GM23338 (cell line): ENCODE measurements around the gene CDC27. TPM values are rescaled to one million over a fixed set of nuclear protein-coding genes. Genes with fewer than 3 reads are reported as not detected.

Source experiments
- ATAC-seq: fragments of 200-7000 bp; cut with Tn5 transposase; 3 replicates; pipeline ENCODE4 v1.9.1; 2020
- DNase-seq: peaks from one replicate; pipeline ENCODE4 v3.0.0-alpha.2; 2015; ENCODE audit warnings: low spot score
- H2AFZ ChIP-seq: fragments of 200-600 bp; sonication (generic); 2 replicates; pipeline ENCODE4 v1.8.0; 2016; ENCODE audit warnings: antibody characterized with exemption, mild to moderate bottlenecking, moderate library complexity
- H3F3A ChIP-seq: fragments of 200-600 bp; sonication (generic); replicated peaks from 2 replicates; pipeline ENCODE4 v1.8.0; 2017; ENCODE audit warnings: antibody characterized with exemption, mixed run types, low read depth
- H3K27ac ChIP-seq: fragments of 200-600 bp; sonication (generic); 2 replicates; pipeline ENCODE4 v1.6.1; 2016; ENCODE audit warnings: low read depth
- H3K27me3 ChIP-seq: fragments of 200-600 bp; sonication (generic); 2 replicates; pipeline ENCODE4 v1.8.0; 2016; ENCODE audit warnings: mild to moderate bottlenecking, mixed run types, moderate library complexity; ENCODE audit not compliant: insufficient read depth
- H3K36me3 ChIP-seq: fragments of 200-600 bp; sonication (generic); 2 replicates; pipeline ENCODE4 v1.8.0; 2016; ENCODE audit warnings: mild to moderate bottlenecking; ENCODE audit not compliant: insufficient read depth
- H3K4me1 ChIP-seq: fragments of 200-600 bp; sonication (generic); 2 replicates; pipeline ENCODE4 v1.8.0; 2016; ENCODE audit warnings: mild to moderate bottlenecking, moderate library complexity; ENCODE audit not compliant: insufficient read depth
- H3K4me2 ChIP-seq: fragments of 200-600 bp; sonication (generic); 2 replicates; pipeline ENCODE4 v1.7.1; 2017; ENCODE audit warnings: mixed run types
- H3K4me3 ChIP-seq: fragments of 200-600 bp; sonication (generic); 2 replicates; pipeline ENCODE4 v1.6.1; 2016; ENCODE audit warnings: mixed run types
- H3K79me2 ChIP-seq: fragments of 200-600 bp; sonication (generic); replicated peaks from 2 replicates; pipeline ENCODE4 v1.8.0; 2017; ENCODE audit warnings: mild to moderate bottlenecking; ENCODE audit not compliant: insufficient read depth
- H3K9me2 ChIP-seq: fragments of 200-600 bp; sonication (generic); 2 replicates; pipeline ENCODE4 v1.8.0; 2017; ENCODE audit not compliant: insufficient read depth
- H4K20me1 ChIP-seq: fragments of 200-600 bp; sonication (generic); replicated peaks from 2 replicates; pipeline ENCODE4 v1.8.0; 2017; ENCODE audit warnings: mild to moderate bottlenecking; ENCODE audit not compliant: insufficient read depth
- H3K27ac Mint-ChIP-seq: 2 replicates; pipeline ENCODE4 v1.8.0; 2020; ENCODE audit warnings: inconsistent platforms, mild to moderate bottlenecking, moderate library complexity, mixed read lengths
- H3K27me3 Mint-ChIP-seq: 3 replicates; pipeline ENCODE4 v1.8.0; 2022; ENCODE audit warnings: low read depth, mild to moderate bottlenecking, moderate library complexity, mixed read lengths, inconsistent platforms; ENCODE audit not compliant: insufficient read depth, poor library complexity
- H3K36me3 Mint-ChIP-seq: 3 replicates; pipeline ENCODE4 v1.8.0; 2021; ENCODE audit warnings: low read depth, mild to moderate bottlenecking, inconsistent platforms, moderate library complexity, mixed read lengths
- H3K4me1 Mint-ChIP-seq: 3 replicates; pipeline ENCODE4 v1.8.0; 2020; ENCODE audit warnings: mild to moderate bottlenecking, inconsistent platforms, mixed read lengths
- H3K4me3 Mint-ChIP-seq: 3 replicates; pipeline ENCODE4 v1.8.0; 2021; ENCODE audit warnings: moderate library complexity, mild to moderate bottlenecking, inconsistent platforms, mixed read lengths
- H3K9me3 Mint-ChIP-seq: 3 replicates; pipeline ENCODE4 v1.8.0; 2020; ENCODE audit warnings: moderate library complexity, mild to moderate bottlenecking, inconsistent platforms, mixed read lengths
- CREB1 ChIP-seq: fragments of 250-450 bp; sonication (Bioruptor Pico); IDR thresholded peaks from 2 replicates; pipeline ENCODE4 v1.5.0; 2020; ENCODE audit warnings: low read depth, mild to moderate bottlenecking, moderate library complexity
- CTCF ChIP-seq, 2 experiments: fragments of 200-600 bp in 1 of 2; sonication (generic) in 1 of 2; conservative IDR thresholded peaks; 2 replicates each; pipeline versions ENCODE4 v1.5.1 to v1.6.1; 2016 to 2017; ENCODE audit warnings: antibody characterized with exemption in 2 of 2, low read depth in 2 of 2, mild to moderate bottlenecking in 2 of 2, moderate library complexity in 1 of 2
- ETS1 ChIP-seq: IDR thresholded peaks from 2 replicates; pipeline ENCODE4 v1.6.1; 2016; ENCODE audit warnings: antibody characterized with exemption
- EZH2 ChIP-seq: fragments of 200-600 bp; sonication (generic); IDR thresholded peaks from one replicate; pipeline ENCODE4 v1.8.0; 2017; ENCODE audit warnings: antibody characterized with exemption, mild to moderate bottlenecking, low read depth; ENCODE audit not compliant: unreplicated experiment
- EZH2phosphoT487 ChIP-seq: fragments of 200-600 bp; sonication (generic); IDR thresholded peaks from one replicate; pipeline ENCODE4 v1.8.1; 2018; ENCODE audit warnings: antibody characterized with exemption; ENCODE audit not compliant: unreplicated experiment
- JUNB ChIP-seq: IDR thresholded peaks from one replicate; pipeline ENCODE4 v1.6.1; 2016; ENCODE audit warnings: antibody characterized with exemption; ENCODE audit not compliant: unreplicated experiment
- NANOG ChIP-seq: IDR thresholded peaks from 2 replicates; pipeline ENCODE4 v1.6.1; 2016; ENCODE audit warnings: antibody characterized with exemption, borderline replicate concordance
- POLR2AphosphoS5 ChIP-seq: IDR thresholded peaks from 2 replicates; pipeline ENCODE4 v1.6.1; 2016; ENCODE audit warnings: antibody characterized with exemption, low read depth
- REST ChIP-seq: IDR thresholded peaks from one replicate; pipeline ENCODE4 v1.6.1; 2018; ENCODE audit warnings: antibody characterized with exemption; ENCODE audit not compliant: unreplicated experiment
- STAT1 ChIP-seq: IDR thresholded peaks from one replicate; pipeline ENCODE4 v1.6.1; 2016; ENCODE audit warnings: antibody characterized with exemption; ENCODE audit not compliant: unreplicated experiment
- ZNF114 ChIP-seq: fragments of 250-450 bp; sonication (Bioruptor Pico); IDR thresholded peaks from 2 replicates; pipeline ENCODE4 v1.5.0; 2020; ENCODE audit warnings: mild to moderate bottlenecking, moderate library complexity
- ZNF331 ChIP-seq: fragments of 250-450 bp; sonication (Bioruptor Pico); IDR thresholded peaks from 2 replicates; pipeline ENCODE4 v1.5.0; 2020; ENCODE audit warnings: low read depth, mild to moderate bottlenecking, moderate library complexity
- ZNF462 ChIP-seq: fragments of 250-450 bp; sonication (Bioruptor Pico); IDR thresholded peaks from 2 replicates; pipeline ENCODE4 v1.5.0; 2020; ENCODE audit warnings: mild to moderate bottlenecking, moderate library complexity
- polyA plus RNA-seq: library from polyadenylated mRNA; unstranded; fragments of >200 nt; fragmentation: Nextera tagmentation; extraction: Ambion mirVana; gene quantifications from 2 replicates; pipeline ENCODE4 v1.2.1, GENCODE V29; 2016
- total RNA-seq: library from RNA; depleted of rRNA; stranded (reverse); fragments of >200 nt; shearing (Covaris generic); gene quantifications from 2 replicates; pipeline ENCODE4 v1.2.3, GENCODE V29; 2014

Gene CDC27
- total and polyA plus RNA-seq, 2 experiments from 2014 or later = 49.7 to 85.5 TPM

- peaks cover 16% of the 10 kb centered on the region for H3K4me1 Mint-ChIP-seq
- H3K36me3 Mint-ChIP-seq = peaks cover 7% of the 10 kb centered on the region; the same call in 2 of the 3 replicates
- H2AFZ ChIP-seq = no peak overlapping the region
- H4K20me1 ChIP-seq = no peaks in the 10 kb centered on the region
- H3F3A ChIP-seq = no peaks in the 10 kb centered on the region
- H3K79me2 ChIP-seq = no peaks in the 10 kb centered on the region
- peaks cover 10% of the 10 kb centered on the region for H3K27me3 Mint-ChIP-seq
- H3K4me3 Mint-ChIP-seq = no peak overlapping the region
- H3K27ac Mint-ChIP-seq = no peak overlapping the region
- no peak for DNase-seq
- H3K9me2 ChIP-seq = no peaks in the 10 kb centered on the region
- H3K4me3 ChIP-seq = no peak overlapping the region
- no peaks in the 10 kb centered on the region for H3K36me3 ChIP-seq
- peaks cover 16% of the 10 kb centered on the region for H3K9me3 Mint-ChIP-seq
- ATAC-seq = no peak
- no peaks in the 10 kb centered on the region for H3K27me3 ChIP-seq
- H3K4me2 ChIP-seq = no peak overlapping the region
- H3K4me1 ChIP-seq = peaks cover 13% of the 10 kb centered on the region
- TF ChIP-seq CREB1 (CRISPR knock-in tag) (no peak), STAT1 (no peak), ZNF462 (CRISPR knock-in tag) (no peak), EZH2 (no peak), JUNB (no peak), ETS1 (no peak), EZH2phosphoT487 (no peak), CTCF (conservative IDR thresholded peaks at IDR 0.05; ENCODE audit: low read depth in 2 of 2) (no peak), ZNF331 (CRISPR knock-in tag) (no peak), POLR2AphosphoS5 (no peak), REST (no peak), ZNF114 (no peak), NANOG (no peak)
- H3K27ac ChIP-seq = no peak overlapping the region
Measured at GRCh38 chr17:47222047-47222446, 33.0 kb upstream of the CDC27 start.
